AG10803 (cell line): Measurements from ENCODE around the gene PDCL2.
"Not testable (repeated sequence)": the region's sequence is repeated elsewhere in the genome, so short reads cannot be mapped to it uniquely, and the experiment has no call there.

Source experiments
- DNase-seq: peaks from one replicate; pipeline ENCODE4 v3.0.0; 2010; ENCODE audit warnings: low read depth
- H3K4me3 ChIP-seq: 2 replicates; pipeline ENCODE4 v1.5.1; 2011; ENCODE audit warnings: mild to moderate bottlenecking, low read length, control low read depth
- CTCF ChIP-seq: conservative IDR thresholded peaks from 2 replicates; pipeline ENCODE4 v1.5.1; 2011; ENCODE audit warnings: mild to moderate bottlenecking, low read length, control low read depth, inconsistent platforms

Gene PDCL2

DNA sequence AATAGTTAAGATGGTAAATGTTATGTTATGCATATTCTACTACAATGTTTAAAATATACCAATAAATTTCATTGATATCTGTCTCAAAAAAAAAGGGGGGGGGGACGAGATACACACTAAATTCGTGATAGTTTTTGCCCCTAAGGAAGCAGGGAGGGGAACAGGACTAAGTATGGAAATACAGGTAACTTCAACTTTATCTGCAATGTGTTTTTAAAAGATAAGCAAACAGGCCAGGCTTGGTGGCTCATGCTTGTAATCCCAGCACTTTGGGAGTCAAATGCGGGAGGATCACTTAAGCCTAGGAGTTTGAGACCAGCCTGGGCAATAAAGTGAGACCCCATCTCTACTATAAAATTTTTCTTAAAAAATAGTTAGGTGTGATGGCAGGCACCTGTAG lies 31.9 kb downstream of the PDCL2 start:
- no peak for DNase-seq
- no peak for TF ChIP-seq CTCF
- no peak overlapping the region for H3K4me3 ChIP-seq

GRCh38 chr4:55554453-55555030 lies 37.5 kb downstream of the PDCL2 start:
- H3K4me3 ChIP-seq = no peak overlapping the region
- DNase-seq = peak; percentile 69
- TF ChIP-seq CTCF = peak; percentile 67

DNA sequence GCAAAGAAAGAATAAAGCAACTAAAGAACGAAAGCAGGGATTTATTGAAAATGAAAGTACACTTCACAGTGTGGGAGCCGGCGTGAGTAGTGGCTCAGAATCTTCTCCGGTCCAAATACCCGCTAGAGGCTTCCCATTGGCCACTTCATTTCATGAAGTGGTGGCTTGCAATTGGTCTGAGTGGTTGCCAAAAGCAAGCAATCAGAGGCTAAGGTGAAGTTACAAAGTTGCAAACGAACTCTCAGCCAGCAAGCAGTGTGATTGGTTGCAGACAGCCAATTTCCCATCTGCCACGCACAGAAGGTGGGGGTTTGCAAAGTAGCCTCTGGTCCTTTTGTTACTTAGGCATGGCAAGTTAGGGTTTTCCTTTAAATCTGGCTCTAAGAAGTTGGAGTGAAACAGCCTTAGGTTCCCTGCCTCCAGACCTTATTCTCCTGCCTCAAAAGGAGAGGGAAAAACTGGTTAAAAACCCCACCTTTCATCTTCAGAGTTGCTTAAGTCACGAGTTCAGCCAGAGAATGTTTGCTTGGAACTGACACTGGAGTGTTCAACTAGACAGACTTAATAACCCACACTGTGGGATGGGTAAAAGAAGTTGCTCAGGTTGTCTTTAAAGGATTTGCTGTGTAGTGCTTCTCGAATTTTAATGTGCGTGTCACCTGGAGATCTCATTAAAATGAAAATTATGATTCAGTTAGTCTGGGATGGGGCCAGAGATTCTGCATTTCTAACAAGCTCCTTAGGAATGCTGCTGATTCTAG lies 38.4 kb downstream of the PDCL2 start:
- peak overlapping the region; percentile 52 for H3K4me3 ChIP-seq
- DNase-seq = peak; percentile 79
- 0 out of 2 replicates have a peak, but pooled peaks have one; percentile 7 for TF ChIP-seq CTCF

DNA sequence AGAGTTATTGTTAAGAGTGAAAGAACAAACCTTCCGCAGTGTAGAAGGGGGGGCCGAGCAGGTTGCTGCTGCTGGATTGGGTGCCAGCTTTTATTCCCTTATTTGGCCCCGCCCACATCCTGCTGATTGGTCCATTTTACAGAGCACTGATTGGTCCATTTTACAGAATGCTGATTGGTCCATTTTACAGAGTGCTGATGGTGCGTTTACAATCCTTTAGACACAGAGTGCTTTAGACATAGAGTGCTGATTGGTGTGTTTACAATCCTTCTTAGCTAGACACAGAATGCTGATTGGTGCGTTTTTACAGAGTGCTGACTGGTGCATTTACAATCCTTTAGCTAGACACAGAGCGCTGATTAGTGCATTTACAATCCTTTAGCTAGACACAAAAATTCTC lies 40.1 kb downstream of the PDCL2 start:
- DNase-seq, H3K4me3 ChIP-seq: not testable (repeated sequence)

DNA sequence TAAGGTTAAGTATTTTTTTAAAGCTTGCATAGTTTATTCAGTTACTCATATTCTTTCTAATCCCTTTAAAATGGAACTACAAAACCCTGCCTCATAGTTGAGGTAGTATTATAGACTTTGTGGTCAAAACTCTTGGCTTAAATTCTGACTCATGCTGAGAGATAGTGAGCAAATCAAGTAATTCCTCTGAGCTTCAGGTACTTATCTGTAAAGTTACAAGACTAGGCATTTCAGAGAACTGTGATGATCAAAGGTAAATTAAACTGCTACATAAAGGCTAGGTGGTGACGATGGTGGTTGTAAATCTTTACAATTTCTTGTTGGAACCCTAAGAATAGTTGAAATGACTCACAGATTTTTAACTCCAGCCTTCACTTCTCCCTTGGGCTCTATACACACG lies 42.2 kb downstream of the PDCL2 start:
- H3K4me3 ChIP-seq = no peak overlapping the region
- peak; percentile 73 for DNase-seq
- TF ChIP-seq CTCF = no peak

GRCh38 chr4:55547918-55548317 lies 44.1 kb downstream of the PDCL2 start:
- TF ChIP-seq CTCF = no peak
- DNase-seq = no peak
- peak overlapping the region; percentile 85 for H3K4me3 ChIP-seq

- DNase-seq = no peak
- TF ChIP-seq CTCF = no peak
- peak overlapping the region; percentile 85 for H3K4me3 ChIP-seq
These were observed 44.6 kb downstream of the PDCL2 start for GRCh38 chr4:55547466-55547770.
